GM12892 (cell line): ENCODE data around the gene CST7.
"Not testable (repeated sequence)": the region's sequence is repeated elsewhere in the genome, so short reads cannot be mapped to it uniquely, and the experiment has no call there.

ENCODE experiments used
- DNase-seq: peaks from one replicate; pipeline ENCODE4 v3.0.0; 2011; ENCODE audit not compliant: insufficient read length
- FAIRE-seq: peaks from 2 replicates; lab custom pipeline; 2011; peaks lifted over from hg19 to GRCh38; lab: Jason Lieb, UNC
- POLR2A ChIP-seq: IDR thresholded peaks from 2 replicates; pipeline ENCODE4 v1.6.1; 2011; ENCODE audit warnings: low read depth, low read length, control low read depth
- POLR2AphosphoS5 ChIP-seq: IDR thresholded peaks from 2 replicates; pipeline ENCODE4 v1.6.1; 2011; ENCODE audit warnings: low read depth, low read length, control low read depth
- TAF1 ChIP-seq: IDR thresholded peaks from 2 replicates; pipeline ENCODE4 v1.6.1; 2011; ENCODE audit warnings: low read depth, mild to moderate bottlenecking, control low read depth, low read length, borderline replicate concordance

Gene CST7

DNA sequence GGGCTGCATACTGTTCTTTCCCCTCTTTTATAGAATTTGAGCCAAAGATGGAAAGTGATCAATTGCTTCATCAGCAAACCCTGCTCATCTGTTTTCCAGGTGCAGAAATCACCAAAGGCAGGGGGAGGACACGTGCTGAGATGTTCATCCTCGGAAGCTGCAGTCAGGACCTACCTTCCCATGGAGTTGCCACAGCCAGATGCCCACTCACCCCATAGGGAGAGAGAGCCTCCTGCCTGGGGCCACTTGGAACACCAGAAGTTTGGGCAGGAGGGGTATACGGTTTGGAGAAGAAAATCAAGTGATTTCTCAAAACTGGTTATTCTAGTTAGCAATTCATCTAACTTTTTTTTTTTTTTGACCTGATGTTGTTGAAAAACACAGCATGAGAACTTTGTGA lies 5.3 kb upstream of the CST7 start:
- no peak for TF ChIP-seq POLR2AphosphoS5
- no peak for TF ChIP-seq POLR2A
- no peak for TF ChIP-seq TAF1
- no peak for DNase-seq
- FAIRE-seq: no peak

DNA sequence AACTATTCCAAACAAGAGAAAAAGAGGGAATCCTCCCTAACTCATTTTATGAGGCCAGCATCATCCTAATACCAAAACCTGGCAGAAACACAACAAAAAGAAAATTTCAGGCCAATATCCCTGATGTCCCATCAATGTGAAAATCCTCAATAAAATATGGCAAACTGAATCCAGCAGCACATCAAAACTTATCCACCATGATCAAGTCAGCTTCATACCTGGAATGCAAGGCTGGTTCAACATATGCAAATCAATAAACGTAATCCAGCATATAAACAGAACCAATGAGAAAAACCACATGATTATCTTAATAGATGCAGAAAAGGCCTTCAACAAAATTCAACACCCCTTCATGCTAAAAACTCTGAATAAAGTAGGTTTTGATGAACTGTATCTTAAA lies 2.7 kb upstream of the CST7 start:
- DNase-seq, FAIRE-seq: not testable (repeated sequence)

DNA sequence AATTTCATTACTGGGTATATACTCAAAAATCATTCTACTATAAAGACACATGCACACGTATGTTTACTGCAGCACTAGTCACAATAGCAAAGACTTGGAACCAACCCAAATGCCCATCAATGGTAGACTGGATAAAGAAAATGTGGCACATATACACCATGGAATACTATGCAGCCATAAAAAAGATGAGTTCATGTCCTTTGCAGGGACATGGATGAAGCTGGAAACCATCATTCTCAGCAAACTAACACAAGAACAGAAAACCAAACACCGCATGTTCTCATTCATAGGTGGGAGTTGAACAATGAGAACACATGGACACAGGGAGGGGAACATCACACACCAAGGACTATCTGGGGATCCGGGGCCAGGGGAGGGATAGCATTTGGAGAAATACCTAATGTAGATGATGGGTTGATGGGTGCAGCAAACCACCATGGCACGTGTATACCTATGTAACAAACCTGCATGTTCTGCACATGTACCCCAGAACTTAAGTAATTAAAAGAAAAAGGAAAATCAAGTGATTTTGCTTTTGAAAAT lies 602 bp upstream of the CST7 start:
- DNase-seq, FAIRE-seq: not testable (repeated sequence)

DNA sequence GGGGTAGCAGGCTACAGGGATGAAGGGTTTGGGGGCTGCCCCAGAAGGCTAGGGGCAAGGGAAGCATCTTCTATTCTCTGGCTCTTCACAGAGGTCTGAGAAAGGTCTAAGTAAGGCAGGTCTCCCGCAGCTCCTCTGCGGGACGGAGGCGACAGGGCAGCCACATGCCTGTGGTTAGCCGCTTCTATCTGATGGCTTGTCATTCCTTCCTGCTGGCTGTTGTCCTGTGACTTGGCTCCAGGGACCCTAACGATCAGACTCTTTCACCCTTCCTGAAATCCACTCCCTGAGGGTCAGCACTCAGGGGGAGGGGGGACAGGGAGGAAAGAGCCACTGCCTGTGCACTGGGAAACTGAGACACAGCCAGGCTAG lies 673 bp downstream of the CST7 start:
- DNase-seq (no peak), FAIRE-seq (no peak)
- no peak for TF ChIP-seq POLR2AphosphoS5
- TF ChIP-seq POLR2A: no peak
- no peak for TF ChIP-seq TAF1

DNA sequence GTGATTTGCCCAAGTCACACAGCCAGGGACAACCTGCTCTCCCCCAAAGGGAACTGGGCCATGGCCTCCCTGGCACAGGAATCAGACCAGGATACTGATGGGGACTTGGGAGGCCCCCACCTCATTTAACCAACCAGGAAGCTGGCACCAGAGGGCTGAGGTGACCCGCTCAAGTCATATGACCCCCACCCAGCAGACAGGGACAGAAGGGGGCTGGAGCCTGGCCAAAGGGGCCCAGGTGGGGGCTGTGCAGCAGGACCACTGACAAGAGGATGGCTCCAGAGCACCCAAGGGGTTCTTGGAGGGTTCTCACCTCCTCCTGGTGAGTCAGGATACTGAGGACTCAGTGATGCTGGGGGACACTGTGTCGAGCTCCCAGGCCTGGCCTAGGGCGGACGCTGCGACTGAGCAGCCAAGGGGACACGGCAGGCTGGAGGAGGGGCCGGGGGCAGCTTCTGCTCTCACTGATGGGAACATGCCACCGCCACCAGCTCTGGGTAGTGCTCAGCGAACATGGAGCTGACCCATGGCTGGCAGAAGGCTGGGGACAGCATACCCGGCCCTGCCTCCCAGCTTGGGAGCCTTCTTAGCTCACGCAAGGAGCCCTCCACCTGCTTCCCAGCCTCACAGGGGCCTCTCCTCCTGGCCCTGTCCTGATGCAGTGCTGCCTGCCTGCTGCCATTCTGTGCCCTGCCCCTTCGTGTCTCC lies 1.2 kb downstream of the CST7 start:
- FAIRE-seq (no peak), DNase-seq (no peak)
- no peak for TF ChIP-seq POLR2AphosphoS5
- TF ChIP-seq POLR2A: no peak
- TF ChIP-seq TAF1: no peak

DNA sequence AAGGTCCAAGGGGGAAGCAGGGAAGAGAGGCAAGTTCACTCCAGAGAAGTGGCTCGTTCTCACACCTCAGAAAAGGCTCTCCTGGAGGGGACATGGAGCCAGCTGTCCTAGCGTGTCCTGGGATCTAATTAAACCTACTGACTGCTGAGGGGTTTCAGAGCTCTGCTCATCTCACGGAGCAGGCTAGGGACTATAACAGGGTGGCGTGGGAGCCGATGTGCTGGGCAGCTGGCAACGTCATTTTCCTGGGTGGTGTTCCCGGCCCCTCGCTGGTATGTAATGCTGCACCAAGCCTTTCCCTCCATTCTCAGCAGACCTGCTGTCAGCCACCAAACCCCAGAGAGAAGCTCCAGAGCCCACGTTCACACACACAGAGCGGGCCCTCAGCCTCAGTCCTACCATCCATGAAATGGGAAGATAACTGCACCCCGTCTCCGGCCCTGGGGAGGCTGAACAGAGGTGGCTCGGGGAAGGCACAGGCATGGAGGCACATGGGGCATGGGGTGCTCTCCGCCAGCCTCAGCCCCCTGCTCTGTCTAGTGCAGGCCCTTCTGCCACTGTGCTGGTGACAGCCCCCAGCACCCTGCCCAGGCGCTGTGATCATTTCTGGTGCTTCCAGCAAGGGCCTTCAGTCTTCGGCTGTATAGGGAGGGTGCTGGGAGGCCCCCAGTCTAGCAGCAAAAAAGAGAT lies 1.9 kb downstream of the CST7 start:
- TF ChIP-seq POLR2AphosphoS5: no peak
- no peak for TF ChIP-seq POLR2A
- TF ChIP-seq TAF1: no peak
- DNase-seq: no peak
- no peak for FAIRE-seq

DNA sequence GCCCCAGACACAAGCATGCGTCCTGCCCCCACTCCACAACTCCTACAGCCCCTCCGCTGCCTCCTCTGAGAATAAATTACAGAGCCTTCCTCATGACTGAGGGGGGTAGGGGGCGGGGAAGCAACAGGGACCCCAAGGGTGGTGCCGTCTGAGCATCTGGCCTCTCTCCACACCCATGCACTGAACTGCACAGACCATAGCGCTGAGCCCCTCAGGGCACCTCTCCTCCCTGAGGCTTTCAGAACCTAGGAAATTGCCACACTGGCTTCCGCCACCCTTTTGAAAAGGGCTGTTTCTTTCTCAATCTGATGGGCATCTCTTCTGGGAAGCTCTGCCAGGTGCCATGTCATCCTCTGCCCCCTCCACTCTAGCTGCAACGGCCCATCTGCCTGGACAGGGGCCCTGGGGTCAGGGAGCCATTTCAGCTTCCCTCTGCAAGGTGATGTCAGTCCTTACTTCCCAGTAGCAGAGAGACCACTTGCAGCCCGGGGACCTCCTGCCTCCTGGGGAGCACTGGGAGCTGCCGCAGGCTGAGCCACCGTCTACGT lies 2.5 kb downstream of the CST7 start:
- FAIRE-seq (no peak), DNase-seq (no peak)
- TF ChIP-seq POLR2A: no peak
- no peak for TF ChIP-seq TAF1
- no peak for TF ChIP-seq POLR2AphosphoS5

DNA sequence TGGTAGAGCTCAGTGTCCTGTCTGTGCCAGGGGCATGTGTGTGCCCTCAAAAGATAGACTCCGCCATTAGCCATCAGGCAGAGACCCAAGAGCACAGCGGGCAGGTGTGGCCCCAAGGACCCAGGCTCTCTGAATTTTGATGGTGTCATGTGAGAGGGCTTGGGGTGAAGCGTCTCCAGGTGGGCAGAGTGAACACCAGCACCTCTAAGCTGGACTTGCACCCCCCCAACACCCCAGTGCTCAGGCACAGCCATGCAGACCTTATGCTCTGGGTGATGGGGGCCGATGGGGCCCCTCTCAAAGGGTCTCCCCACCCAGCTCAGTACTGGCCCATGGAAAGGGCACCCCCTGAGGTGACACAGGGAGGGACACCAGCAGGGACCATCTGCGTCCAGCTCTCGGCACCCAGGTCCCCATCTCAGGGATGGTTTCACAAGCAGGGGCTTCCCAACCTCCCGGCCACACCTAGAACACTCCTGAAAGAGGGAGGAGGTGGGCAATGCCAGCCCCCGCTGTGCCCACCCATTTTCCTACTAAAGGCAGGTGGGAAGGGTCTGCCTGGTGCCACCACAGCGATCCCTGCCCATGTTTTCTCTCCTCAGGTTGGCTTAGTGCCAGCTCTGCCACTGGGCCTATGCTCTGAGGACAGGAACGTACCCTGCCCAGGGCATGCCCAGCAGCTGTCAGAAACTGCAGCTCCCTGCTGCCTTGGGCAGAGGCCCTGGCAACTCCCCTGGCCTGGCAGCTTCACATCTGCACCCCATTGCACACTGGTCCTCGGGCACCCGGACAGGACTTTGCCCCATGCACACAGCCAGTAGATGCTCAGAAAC lies 3.5 kb downstream of the CST7 start:
- DNase-seq: no peak

DNA sequence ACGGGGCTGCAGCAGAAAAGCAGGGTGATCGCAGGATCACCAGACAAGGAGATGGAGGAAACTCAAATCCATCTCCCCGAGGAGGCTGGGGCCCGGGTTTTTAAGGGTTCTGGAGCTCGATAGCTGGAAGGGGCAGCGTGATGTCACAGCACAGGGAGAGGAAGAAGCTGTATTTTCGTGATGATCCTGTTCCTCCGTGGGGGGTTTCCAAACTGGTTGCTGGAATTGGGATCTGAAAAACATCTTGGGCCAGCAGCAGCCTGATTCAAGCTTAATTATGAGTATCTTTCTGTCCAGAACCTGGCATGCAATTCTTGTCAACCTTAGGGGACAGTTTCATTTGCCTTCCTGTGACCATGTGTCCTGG lies 4.1 kb downstream of the CST7 start:
- TF ChIP-seq POLR2AphosphoS5: no peak
- no peak for TF ChIP-seq TAF1
- no peak for TF ChIP-seq POLR2A
- FAIRE-seq: no peak
- no peak for DNase-seq

More for the DNA sequence above, 3.5 kb downstream of the CST7 start:
- no peak for TF ChIP-seq TAF1
- no peak for TF ChIP-seq POLR2A
- no peak for TF ChIP-seq POLR2AphosphoS5
- no peak for FAIRE-seq

DNA sequence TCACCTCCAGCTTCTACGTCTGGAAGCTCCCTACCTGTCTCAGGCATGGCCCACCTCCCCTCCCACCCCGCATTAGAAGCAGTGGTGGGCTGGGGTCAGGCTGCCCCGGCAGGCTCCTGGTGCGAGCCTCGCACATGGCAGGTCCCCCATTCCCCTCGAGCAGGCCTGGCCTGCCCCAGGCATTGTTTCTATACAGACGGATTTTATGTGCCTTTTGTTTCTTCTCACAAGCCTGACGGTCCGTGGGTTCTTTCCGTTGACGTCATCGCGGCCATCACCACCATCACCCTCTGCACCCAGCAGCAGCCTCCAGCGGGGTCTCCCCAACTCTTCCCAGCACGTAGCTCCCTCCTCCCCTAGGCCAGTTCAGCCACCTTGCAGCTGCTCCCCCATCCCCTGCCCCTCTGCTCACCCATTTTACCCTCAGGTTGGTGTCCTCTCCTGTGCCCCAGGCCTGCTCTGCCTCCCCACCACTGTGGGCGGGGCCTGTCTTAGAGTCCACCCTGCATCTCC lies 4.6 kb downstream of the CST7 start:
- DNase-seq (no peak), FAIRE-seq (no peak)
- no peak for TF ChIP-seq TAF1
- TF ChIP-seq POLR2A: no peak
- no peak for TF ChIP-seq POLR2AphosphoS5

DNA sequence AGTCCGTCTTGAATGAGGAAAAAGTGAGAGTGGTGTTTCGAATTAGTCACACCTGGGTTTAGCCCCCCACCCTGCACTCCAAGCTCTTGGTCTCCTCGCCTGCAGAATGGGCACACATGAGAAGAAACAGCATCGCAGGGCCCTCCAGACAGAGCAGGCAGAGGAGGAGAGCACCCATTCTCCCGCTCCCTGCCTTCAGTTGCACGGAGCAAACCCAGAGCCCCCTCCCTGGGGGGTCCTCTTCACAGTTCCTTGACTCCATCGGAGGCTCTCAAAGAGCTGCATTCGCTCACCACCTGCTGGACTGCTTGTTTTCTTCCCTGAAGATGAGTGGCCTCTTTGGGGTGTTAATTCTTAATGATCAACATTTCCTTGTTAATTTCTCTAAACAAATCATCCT lies 5.1 kb downstream of the CST7 start:
- FAIRE-seq (no peak), DNase-seq (no peak)
- TF ChIP-seq TAF1 (no peak), POLR2A (no peak), POLR2AphosphoS5 (no peak)
